Measurements from ENCODE around the gene TKT.

The TKT gene

DNA sequence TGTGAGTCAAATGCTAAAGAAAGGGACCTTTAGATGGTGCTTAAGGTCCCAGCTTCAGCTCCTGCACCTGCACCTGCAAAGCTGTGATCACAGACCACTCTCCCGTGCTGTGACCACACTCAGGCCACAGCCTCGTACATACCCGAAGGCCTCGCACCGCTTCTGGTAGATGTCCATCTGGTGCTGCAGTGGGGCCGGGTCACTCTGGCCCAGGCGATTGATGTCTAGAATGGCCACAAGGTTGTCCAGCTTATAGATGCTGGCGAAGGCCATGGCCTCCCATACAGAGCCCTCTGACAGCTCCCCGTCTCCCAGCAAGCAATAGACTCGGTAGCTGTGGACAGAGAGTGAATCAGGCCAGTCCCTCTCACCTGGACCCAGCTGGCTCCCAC, 21.0 kb downstream of the TKT start:
- TF ChIP-seq ZFX (IDR thresholded peaks at IDR 0.05; ENCODE audit: borderline replicate concordance), result no peak
- TF ChIP-seq, protein P1, sequence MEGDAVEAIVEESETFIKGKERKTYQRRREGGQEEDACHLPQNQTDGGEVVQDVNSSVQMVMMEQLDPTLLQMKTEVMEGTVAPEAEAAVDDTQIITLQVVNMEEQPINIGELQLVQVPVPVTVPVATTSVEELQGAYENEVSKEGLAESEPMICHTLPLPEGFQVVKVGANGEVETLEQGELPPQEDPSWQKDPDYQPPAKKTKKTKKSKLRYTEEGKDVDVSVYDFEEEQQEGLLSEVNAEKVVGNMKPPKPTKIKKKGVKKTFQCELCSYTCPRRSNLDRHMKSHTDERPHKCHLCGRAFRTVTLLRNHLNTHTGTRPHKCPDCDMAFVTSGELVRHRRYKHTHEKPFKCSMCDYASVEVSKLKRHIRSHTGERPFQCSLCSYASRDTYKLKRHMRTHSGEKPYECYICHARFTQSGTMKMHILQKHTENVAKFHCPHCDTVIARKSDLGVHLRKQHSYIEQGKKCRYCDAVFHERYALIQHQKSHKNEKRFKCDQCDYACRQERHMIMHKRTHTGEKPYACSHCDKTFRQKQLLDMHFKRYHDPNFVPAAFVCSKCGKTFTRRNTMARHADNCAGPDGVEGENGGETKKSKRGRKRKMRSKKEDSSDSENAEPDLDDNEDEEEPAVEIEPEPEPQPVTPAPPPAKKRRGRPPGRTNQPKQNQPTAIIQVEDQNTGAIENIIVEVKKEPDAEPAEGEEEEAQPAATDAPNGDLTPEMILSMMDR (IDR thresholded peaks at IDR 0.05), result no peak
- no peak overlapping the region for H3K27ac ChIP-seq

DNA sequence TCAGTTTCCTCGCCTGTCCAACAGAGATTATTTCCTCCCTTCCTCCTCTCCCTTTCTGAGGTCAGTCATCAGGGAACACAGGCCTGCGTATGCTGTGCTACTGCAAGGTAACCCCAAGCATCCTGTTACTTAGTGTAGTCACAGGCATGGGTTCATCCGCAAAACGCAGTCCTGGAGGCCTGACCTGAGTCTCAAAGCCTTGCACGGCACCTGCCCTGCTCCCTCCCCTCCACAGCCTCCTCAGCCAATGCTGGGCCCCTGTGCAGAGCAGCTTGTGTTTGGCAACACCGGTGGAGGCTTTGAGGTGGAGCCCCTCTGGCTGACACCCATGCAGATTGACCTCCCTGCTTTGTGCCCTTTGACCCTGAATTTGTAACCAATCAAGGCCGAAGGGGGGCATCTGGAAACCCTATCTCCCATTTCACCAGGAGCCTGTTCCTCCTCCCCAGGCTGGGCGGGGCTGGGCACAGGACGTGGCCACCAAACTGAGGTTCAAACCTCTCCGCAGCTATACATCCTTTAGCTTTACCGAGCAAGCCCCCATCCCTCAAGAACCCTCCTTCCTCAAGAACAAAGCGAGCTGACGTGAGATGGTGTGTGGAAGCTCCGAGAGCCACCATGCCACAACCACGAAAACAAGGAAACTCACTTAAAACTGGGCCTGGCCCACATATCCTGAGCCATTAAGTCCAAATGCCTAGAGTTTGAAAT, 21.5 kb downstream of the TKT start:
- no peak for TF ChIP-seq ZFX (IDR thresholded peaks at IDR 0.05; ENCODE audit: borderline replicate concordance)
- TF ChIP-seq, protein P1 (IDR thresholded peaks at IDR 0.05), result no peak
- H3K27ac ChIP-seq, result no peak overlapping the region

DNA sequence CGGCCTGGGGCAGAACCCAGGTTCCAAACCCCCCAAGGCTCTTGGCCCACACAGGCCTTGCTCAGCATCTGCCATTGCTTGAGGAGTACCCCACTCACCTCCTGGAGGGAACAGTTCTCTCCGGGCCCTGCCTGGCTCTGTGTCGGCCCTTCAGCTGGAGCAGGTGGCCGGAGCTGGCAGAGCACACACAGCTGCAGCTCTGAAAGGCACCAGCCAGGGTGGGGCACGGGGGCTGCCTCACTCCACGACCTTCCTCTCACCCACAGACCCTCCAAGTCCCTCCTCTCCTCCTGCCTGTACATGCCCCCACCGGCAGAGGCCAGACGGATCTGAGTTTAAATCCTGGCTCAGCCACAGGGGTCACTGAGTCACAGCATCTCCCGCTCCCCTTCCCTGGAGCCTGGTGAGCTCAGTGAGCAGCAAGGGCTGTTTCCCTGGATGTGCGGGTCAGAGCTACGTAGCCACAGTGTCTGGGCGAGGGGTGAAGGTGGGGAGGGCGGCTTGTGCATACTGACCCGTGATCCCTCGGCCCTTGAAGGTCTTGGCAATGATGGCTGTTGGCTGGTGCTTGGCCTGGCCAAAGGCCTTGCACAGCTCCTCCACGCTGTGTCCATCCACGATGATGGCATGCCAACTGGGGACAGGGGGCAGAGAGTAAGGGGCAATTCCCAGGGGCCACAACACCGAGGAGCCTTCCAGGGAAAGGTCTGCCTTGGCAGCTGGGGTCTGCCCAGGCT, 23.0 kb downstream of the TKT start:
- TF ChIP-seq, protein P1 (IDR thresholded peaks at IDR 0.05), result no peak
- TF ChIP-seq ZFX (IDR thresholded peaks at IDR 0.05; ENCODE audit: borderline replicate concordance), result no peak
- H3K27ac ChIP-seq, result no peak overlapping the region

DNA sequence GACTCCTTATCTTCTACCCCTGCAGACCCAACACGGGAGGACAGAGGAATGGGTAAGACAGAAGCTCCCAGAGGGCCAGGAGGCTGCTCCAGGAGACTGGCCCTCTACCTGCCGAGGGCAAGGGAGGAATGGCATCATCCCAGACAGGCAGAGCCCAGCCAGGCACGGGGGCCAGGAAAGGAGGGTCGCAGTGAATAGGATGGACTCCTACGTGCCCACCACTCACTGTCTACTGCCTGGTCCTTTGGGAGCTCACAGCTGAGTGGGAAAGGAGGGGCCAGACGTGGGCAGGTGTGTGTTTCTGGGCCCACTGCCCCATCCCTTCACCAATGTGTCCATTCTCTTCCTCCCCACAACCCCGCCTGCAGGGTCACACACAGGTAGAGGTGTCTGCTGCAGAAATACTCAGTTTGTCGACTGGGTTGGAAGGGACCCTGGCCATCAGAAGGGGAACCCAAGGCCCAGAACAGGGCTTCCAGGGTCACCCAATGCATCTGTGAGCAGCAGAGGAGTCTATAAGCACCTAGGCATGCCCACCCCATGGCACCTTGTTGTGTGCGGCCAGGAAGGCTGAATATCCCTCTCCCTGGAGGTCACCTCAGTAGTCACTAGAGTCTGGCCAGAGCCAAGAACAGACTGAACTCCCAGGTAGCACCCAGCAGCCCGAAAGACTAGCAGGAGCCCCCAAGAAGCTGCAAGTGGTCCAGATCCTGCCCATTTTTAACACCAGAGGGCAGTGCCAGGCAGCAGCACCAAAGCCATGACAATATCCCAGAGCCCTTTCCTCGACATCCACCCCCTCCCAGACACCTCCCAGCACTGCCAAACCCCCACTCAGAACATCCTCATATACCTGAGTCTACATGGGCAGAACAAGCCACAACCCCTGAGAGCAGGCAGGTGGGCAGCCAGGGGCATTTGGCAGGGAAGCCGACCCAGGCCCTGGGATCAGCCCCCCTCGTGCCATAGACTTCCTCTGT, 24.0 kb downstream of the TKT start:
- H3K27ac ChIP-seq, result no peak overlapping the region

DNA sequence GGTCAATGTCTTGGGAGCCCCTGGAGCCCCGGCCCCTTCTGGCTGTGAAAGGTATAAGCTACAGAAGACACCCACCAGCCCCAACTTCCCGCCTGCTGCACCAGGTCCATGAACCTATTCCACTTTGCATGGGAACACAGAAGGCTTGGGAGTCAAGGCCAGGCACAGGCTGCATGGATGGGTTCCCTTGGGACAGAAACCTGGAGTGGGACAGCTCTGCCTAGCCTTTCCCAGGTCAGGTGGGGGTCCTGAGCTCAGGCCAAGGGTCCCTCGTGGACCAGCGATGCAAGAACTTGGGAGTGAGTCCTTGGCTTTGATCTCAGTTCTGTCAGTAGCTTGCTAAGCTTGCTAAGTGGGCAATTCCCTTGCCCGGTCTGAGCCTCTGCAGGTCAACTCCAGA, 25.0 kb downstream of the TKT start:
- TF ChIP-seq ZFX (IDR thresholded peaks at IDR 0.05; ENCODE audit: borderline replicate concordance), result no peak
- TF ChIP-seq, protein P1 (IDR thresholded peaks at IDR 0.05), result no peak
- no peak overlapping the region for H3K27ac ChIP-seq

More for the DNA sequence above, 24.0 kb downstream of the TKT start:
- TF ChIP-seq, protein P1 (IDR thresholded peaks at IDR 0.05), result 0 out of 2 replicates have a peak, but pooled peaks have one; percentile 16
- no peak for TF ChIP-seq ZFX (IDR thresholded peaks at IDR 0.05; ENCODE audit: borderline replicate concordance)

DNA sequence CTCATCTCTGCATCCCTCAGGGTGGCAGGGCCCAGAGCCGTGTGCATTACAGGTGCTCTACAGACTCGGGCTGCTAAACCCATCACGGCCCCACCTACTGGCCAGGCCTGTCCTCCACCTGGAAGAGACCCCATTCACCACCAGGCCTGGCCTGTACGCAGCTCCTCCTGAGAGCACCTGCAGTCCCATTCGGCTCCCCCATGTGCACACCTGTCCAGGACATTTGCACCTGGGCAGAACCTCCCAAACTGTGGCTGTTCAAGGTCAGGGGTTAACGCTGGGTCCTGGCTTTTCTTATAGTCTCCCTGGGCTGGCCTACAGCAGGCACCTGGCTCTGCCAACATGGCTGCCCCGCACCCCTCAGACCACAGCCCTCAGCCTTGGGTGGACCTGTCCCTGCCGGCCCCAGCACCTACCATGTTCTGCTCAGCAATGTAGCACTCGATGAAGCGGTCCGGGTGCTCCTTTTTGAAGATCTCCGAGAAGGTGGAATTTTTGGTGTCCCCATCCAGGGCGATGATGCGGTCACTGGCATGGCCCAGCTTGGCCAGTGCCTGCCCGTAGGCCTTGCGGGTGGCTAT, 25.7 kb downstream of the TKT start:
- TF ChIP-seq ZFX (IDR thresholded peaks at IDR 0.05; ENCODE audit: borderline replicate concordance), result no peak
- TF ChIP-seq, protein P1 (IDR thresholded peaks at IDR 0.05), result peak; percentile 30
- no peak overlapping the region for H3K27ac ChIP-seq

Measured in 22Rv1 (cell line).